ENCODE measurements around the gene AGPAT2.

AGPAT2 gene

GRCh38 chr9:136720898-136721338, 33.7 kb upstream of the AGPAT2 start:
- CTCF ChIA-PET = no interaction called here
- POLR2A ChIA-PET = interaction anchor here (0.5 to 3.8 kb wide), 3 partner anchors 7 to 349 kb away, joined by 3 to 25 read pairs (median 4); partner anchors contain the start of genes AGPAT2, DIPK1B and SAPCD2
- Histone ChIP-seq H3K36me3 (ENCODE audit: control insufficient read depth in 2 of 2, insufficient read depth in 1 of 2, low read length in 2 of 2) (peaks cover 0 to 68% of the 10 kb centered on the region in 2 experiments; a peak in 2 of 3 replicates), H3K4me1 (ENCODE audit: control insufficient read depth, insufficient read depth, low read length) (no peaks in the 10 kb centered on the region; the same call in 1 of the 2 replicates), H3K4me3 (ENCODE audit: low read depth, low read length) (no peak overlapping the region), H3K27ac (ENCODE audit: extremely low read depth, low read depth, low read length) (peak overlapping the region; percentile 46; the same call in 1 of the 2 replicates), H3K9me3 (ENCODE audit: control insufficient read depth, insufficient read depth, low read depth, low read length) (no peaks in the 10 kb centered on the region)
- TF ChIP-seq ZNF580 (tag by site-specific recombination; IDR thresholded peaks at IDR 0.05) = no peak
- TF ChIP-seq ZNF529 (tag by site-specific recombination; IDR thresholded peaks at IDR 0.05; ENCODE audit: insufficient replicate concordance) = no peak
- 0 out of 2 replicates have a peak, but pooled peaks have one; percentile 10 for TF ChIP-seq ZNF660 (tag by site-specific recombination; IDR thresholded peaks at IDR 0.05)
- TF ChIP-seq ZBTB10 (tag by site-specific recombination; IDR thresholded peaks at IDR 0.05) = 0 out of 2 replicates have a peak, but pooled peaks have one; percentile 12
- TF ChIP-seq HIC1 (tag by site-specific recombination; IDR thresholded peaks at IDR 0.05) = peak; percentile 58
- no peak for TF ChIP-seq ZNF362 (tag by site-specific recombination; IDR thresholded peaks at IDR 0.05)
- no peak for TF ChIP-seq TCF7L2 (IDR thresholded peaks at IDR 0.05; ENCODE audit: borderline replicate concordance, low read depth, low read length)
- TF ChIP-seq REST (tag by site-specific recombination; IDR thresholded peaks at IDR 0.05) = peak; percentile 51; the same call in 1 of the 2 replicates
- TF ChIP-seq MYNN (tag by site-specific recombination; IDR thresholded peaks at IDR 0.05; ENCODE audit: borderline replicate concordance) = no peak
- TF ChIP-seq ZNF473 (tag by site-specific recombination; IDR thresholded peaks at IDR 0.05) = no peak
- TF ChIP-seq ZBTB21 (tag by site-specific recombination; IDR thresholded peaks at IDR 0.05) = no peak
- TF ChIP-seq ZBTB7A (tag by site-specific recombination; IDR thresholded peaks at IDR 0.05; ENCODE audit: low read depth) = no peak

- Histone ChIP-seq H3K4me1 (ENCODE audit: control insufficient read depth, insufficient read depth, low read length) (no peaks in the 10 kb centered on the region), H3K27ac (ENCODE audit: extremely low read depth, low read depth, low read length) (no peak overlapping the region), H3K9me3 (ENCODE audit: control insufficient read depth, insufficient read depth, low read depth, low read length) (no peaks in the 10 kb centered on the region), H3K4me3 (ENCODE audit: low read depth, low read length) (no peak overlapping the region), H3K36me3 (ENCODE audit: control insufficient read depth in 2 of 2, insufficient read depth in 1 of 2, low read length in 2 of 2) (peaks cover 0 to 67% of the 10 kb centered on the region in 2 experiments; a peak in 2 of 3 replicates)
- CTCF ChIA-PET = interaction anchor here (0.7 to 1.2 kb wide), 2 partner anchors 54 to 376 kb away, joined by 3 read pairs; no protein-coding TSS in a partner anchor
- POLR2A ChIA-PET = interaction anchor here (0.5 to 1.8 kb wide), 3 partner anchors 34 to 350 kb away, joined by 3 to 8 read pairs (median 4); partner anchors contain the start of genes AGPAT2 and SAPCD2
- TF ChIP-seq SP3 (tag by site-specific recombination; IDR thresholded peaks at IDR 0.05) (0 out of 2 replicates have a peak, but pooled peaks have one; percentile 23), PRDM1 (tag by site-specific recombination; IDR thresholded peaks at IDR 0.05) (no peak), ZNF366 (tag by site-specific recombination; conservative IDR thresholded peaks at IDR 0.05) (peak; percentile 82), ZNF510 (tag by site-specific recombination; IDR thresholded peaks at IDR 0.05; ENCODE audit: insufficient replicate concordance) (no peak), ZNF529 (tag by site-specific recombination; IDR thresholded peaks at IDR 0.05; ENCODE audit: insufficient replicate concordance) (no peak), ZBTB49 (tag by site-specific recombination; IDR thresholded peaks at IDR 0.05; ENCODE audit: low read depth) (no peak), ZNF223 (tag by site-specific recombination; IDR thresholded peaks at IDR 0.05) (peak; percentile 71; the same call in 1 of the 2 replicates), MYNN (tag by site-specific recombination; IDR thresholded peaks at IDR 0.05; ENCODE audit: borderline replicate concordance) (no peak), RBAK (tag by site-specific recombination; IDR thresholded peaks at IDR 0.05) (no peak), GLIS2 (tag by site-specific recombination; IDR thresholded peaks at IDR 0.05) (peak; percentile 90)
These were observed 33.1 kb upstream of the AGPAT2 start for GRCh38 chr9:136720251-136720897.
